ENCODE measurements around the gene LRRC4C. TPM values are rescaled to one million over a fixed set of nuclear protein-coding genes. Genes with fewer than 3 reads are reported as not detected.

The LRRC4C gene
- total RNA-seq, 3 donors from 2014 or later: 0.29 to 4.1 TPM; not detected in 1

DNA sequence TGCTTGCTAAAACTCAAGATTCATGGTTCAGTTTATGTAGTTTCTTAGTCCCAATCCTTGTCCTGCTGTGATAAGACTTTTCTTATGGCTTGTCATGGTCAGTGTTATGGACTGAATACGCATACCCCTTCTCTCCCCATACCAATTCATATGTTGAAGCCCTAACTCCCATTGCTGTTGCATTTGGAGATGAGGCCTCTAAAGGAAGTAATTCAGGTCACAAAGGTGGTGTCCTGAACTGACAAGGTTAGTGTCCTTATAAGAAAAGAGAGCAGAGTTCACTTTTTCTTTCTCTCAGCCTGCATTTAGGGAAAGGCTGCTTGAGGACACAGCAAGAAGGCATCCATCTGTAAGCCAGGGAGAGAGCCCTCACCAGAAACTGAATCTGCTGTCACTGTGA is 618.2 kb downstream of the LRRC4C start:
- Histone ChIP-seq H3K36me3 (ENCODE audit: low read depth) (no peaks in the 10 kb centered on the region), H3K4me1 (ENCODE audit: low read depth) (no peaks in the 10 kb centered on the region), H3K9me3 (peaks cover 20% of the 10 kb centered on the region), H3K4me3 (no peak overlapping the region)
- DNase-seq (no peak), ATAC-seq (no peak)
- intact Hi-C loops (cut with DNase I, micrococcal nuclease): no loop called here
- TF ChIP-seq, protein P1, sequence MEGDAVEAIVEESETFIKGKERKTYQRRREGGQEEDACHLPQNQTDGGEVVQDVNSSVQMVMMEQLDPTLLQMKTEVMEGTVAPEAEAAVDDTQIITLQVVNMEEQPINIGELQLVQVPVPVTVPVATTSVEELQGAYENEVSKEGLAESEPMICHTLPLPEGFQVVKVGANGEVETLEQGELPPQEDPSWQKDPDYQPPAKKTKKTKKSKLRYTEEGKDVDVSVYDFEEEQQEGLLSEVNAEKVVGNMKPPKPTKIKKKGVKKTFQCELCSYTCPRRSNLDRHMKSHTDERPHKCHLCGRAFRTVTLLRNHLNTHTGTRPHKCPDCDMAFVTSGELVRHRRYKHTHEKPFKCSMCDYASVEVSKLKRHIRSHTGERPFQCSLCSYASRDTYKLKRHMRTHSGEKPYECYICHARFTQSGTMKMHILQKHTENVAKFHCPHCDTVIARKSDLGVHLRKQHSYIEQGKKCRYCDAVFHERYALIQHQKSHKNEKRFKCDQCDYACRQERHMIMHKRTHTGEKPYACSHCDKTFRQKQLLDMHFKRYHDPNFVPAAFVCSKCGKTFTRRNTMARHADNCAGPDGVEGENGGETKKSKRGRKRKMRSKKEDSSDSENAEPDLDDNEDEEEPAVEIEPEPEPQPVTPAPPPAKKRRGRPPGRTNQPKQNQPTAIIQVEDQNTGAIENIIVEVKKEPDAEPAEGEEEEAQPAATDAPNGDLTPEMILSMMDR (IDR thresholded peaks at IDR 0.05): no peak

GRCh38 chr11:40838181-40838683 is 621.2 kb downstream of the LRRC4C start:
- TF ChIP-seq, protein P1 (IDR thresholded peaks at IDR 0.05): no peak
- no peak overlapping the region for H3K4me3 ChIP-seq
- no peak for DNase-seq
- ATAC-seq: no peak
- intact Hi-C loops (cut with DNase I, micrococcal nuclease): no loop called here
- peaks cover 17% of the 10 kb centered on the region for H3K9me3 ChIP-seq
- no peaks in the 10 kb centered on the region for H3K4me1 ChIP-seq (ENCODE audit: low read depth)
- H3K36me3 ChIP-seq (ENCODE audit: low read depth): no peaks in the 10 kb centered on the region

DNA sequence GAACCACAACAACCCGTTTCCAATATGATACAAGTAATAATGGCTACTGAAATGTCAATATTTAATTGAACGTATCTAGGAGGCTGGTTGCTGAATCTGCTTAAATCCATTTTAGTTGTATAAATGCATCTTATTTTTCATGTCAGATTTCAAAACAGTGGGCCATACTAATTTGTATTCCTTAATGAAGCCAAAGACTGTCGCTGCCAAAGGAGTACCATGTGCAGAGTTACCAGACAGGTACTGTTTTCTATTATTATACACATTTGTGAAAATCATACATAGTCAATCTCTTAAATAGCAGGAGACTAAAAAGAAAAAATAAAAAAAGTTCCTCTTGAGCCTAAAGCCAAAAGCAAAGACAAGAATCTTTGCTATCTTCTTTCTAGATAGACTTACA is 632.3 kb downstream of the LRRC4C start:
- intact Hi-C loops (cut with DNase I, micrococcal nuclease): no loop called here
- Histone ChIP-seq H3K4me3 (no peak overlapping the region), H3K9me3 (peaks cover 14% of the 10 kb centered on the region), H3K4me1 (ENCODE audit: low read depth) (no peaks in the 10 kb centered on the region), H3K36me3 (ENCODE audit: low read depth) (no peaks in the 10 kb centered on the region)
- TF ChIP-seq, protein P1 (IDR thresholded peaks at IDR 0.05): no peak
- no peak for DNase-seq
- no peak for ATAC-seq

GRCh38 chr11:40826601-40827000 is 632.9 kb downstream of the LRRC4C start:
- intact Hi-C loops (cut with DNase I, micrococcal nuclease): no loop called here
- DNase-seq (no peak), ATAC-seq (no peak)
- Histone ChIP-seq H3K9me3 (peaks cover 14% of the 10 kb centered on the region), H3K36me3 (ENCODE audit: low read depth) (no peaks in the 10 kb centered on the region), H3K4me3 (no peak overlapping the region), H3K4me1 (ENCODE audit: low read depth) (no peaks in the 10 kb centered on the region)
- TF ChIP-seq, protein P1 (IDR thresholded peaks at IDR 0.05): no peak

DNA sequence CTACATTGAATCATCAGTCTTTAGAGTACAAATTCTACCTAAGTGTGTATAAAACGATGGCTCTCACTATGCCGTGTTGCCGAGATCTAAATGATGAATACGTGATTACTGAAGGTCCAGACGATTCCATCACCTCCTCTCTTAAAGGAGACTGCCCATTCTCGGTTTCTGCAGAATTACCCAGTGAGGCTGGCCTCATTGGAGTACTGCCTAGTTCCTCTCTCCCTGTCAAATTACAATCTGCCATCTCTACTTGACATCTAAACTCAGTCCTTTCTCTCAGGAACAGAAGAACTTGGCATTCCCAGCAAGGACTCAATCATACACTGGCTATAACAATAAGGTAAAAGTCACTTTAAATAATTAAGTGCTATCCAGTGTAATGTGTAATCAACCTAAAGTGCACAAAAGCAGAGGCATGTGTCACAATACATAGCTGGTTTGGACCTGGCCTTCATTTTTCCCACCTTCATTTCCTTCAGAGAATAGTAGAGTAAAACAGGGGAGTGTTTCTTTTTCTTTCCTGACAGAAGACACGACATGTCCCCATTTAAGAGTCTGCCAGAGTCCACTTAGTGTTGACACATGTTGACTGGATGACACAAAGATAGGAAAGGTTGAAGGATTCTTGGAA is 634.1 kb downstream of the LRRC4C start:
- ATAC-seq (no peak), DNase-seq (no peak)
- Histone ChIP-seq H3K4me3 (no peak overlapping the region), H3K36me3 (ENCODE audit: low read depth) (no peaks in the 10 kb centered on the region), H3K4me1 (ENCODE audit: low read depth) (no peaks in the 10 kb centered on the region), H3K9me3 (peaks cover 14% of the 10 kb centered on the region)
- intact Hi-C loops (cut with DNase I, micrococcal nuclease): no loop called here
- TF ChIP-seq, protein P1 (IDR thresholded peaks at IDR 0.05): no peak

Measured in mucosa of descending colon (tissue), 3 donors.